ENCODE data around the gene ELAVL3. TPM values are rescaled to one million over a fixed set of nuclear protein-coding genes. Genes with fewer than 3 reads are reported as not detected.

ELAVL3 gene
- total and polyA plus RNA-seq, 2 of the 4 experiments (the other 2 are of a cell fraction) = not detected

GRCh38 chr19:11453468-11454341 lies 27.1 kb downstream of the ELAVL3 start:
- Histone ChIP-seq H2AFZ (replicated peaks; ENCODE audit: low read length, poor library complexity) (peak overlapping the region; percentile 19), H2AK5ac (ENCODE audit: low read depth, low read length) (no peak overlapping the region), H2BK20ac (ENCODE audit: low read depth, low read length) (no peak overlapping the region), H3K27ac (ENCODE audit: insufficient read depth, low read length) (no peak overlapping the region), H3K36me3 (ENCODE audit: control insufficient read depth, insufficient read depth, low read length) (peaks cover 12% of the 10 kb centered on the region), H2BK5ac (ENCODE audit: low read depth, low read length, poor library complexity, severe bottlenecking) (no peak overlapping the region), H4K91ac (ENCODE audit: insufficient read depth, low read depth, low read length) (no peak overlapping the region), H3K27me3 (ENCODE audit: control insufficient read depth, insufficient read depth, low read length) (no peaks in the 10 kb centered on the region; the same call in 1 of the 2 replicates), H4K20me1 (ENCODE audit: insufficient read depth, low read length) (no peaks in the 10 kb centered on the region), H3K4ac (ENCODE audit: low read depth, low read length) (no peak overlapping the region), H3K56ac (ENCODE audit: extremely low read depth, insufficient read depth, low read length) (no peak overlapping the region), H2BK15ac (ENCODE audit: low read depth, low read length) (no peak overlapping the region), H4K8ac (ENCODE audit: low read depth in 2 of 2, low read length in 2 of 2) (peak overlapping the region in 1 of 2 experiments; percentile 63; a peak in 1 of 4 replicates), H3K18ac (ENCODE audit: low read depth, low read length) (no peak overlapping the region), H3K14ac (replicated peaks; ENCODE audit: low read depth, low read length) (no peak overlapping the region), H2BK120ac (ENCODE audit: low read depth, low read length) (no peak overlapping the region), H3K9ac (ENCODE audit: low read depth, low read length) (no peak overlapping the region), H2AK9ac (replicated peaks; ENCODE audit: low read depth, low read length, poor library complexity) (no peak overlapping the region), H3K79me1 (ENCODE audit: low read depth in 1 of 2, low read length in 2 of 2) (no peaks in the 10 kb centered on the region), H3K9me1 (ENCODE audit: insufficient read depth, low read length) (no peaks in the 10 kb centered on the region), H3K9me3 (ENCODE audit: control insufficient read depth, insufficient read depth, low read length) (no peaks in the 10 kb centered on the region), H3K4me2 (ENCODE audit: low read depth, low read length) (no peak overlapping the region), H3K4me1 (ENCODE audit: control insufficient read depth, insufficient read depth, low read length) (no peaks in the 10 kb centered on the region; the same call in 1 of the 2 replicates), H3K4me3 (ENCODE audit: insufficient read depth, low read depth, low read length) (no peak overlapping the region), H4K5ac (ENCODE audit: low read depth, low read length) (no peak overlapping the region), H3K23ac (ENCODE audit: low read depth, low read length) (no peak overlapping the region)
- dilution Hi-C loops (cut with HindIII; ENCODE audit: low sequenced_read_pairs, unreplicated experiment) (no loop called here), in situ Hi-C loops (cut with MboI; ENCODE audit: low sequenced_read_pairs) (no loop called here), intact Hi-C loops (cut with micrococcal nuclease) (no loop called here)
- 92% methylated on average over 11 of the region's 27 CpGs; no CpG with 5 or more reads in 1 of the 2 experiments for WGBS, 2 experiments (ENCODE audit: extremely low coverage in 2 of 2, insufficient read length in 1 of 2)
- ATAC-seq (ENCODE audit: low read depth) (no peak), DNase-seq (no peak)
- ChIA-PET CTCF (interaction anchor here (0.6 kb wide), 1 partner anchor 345 kb away, joined by 3 read pairs; no protein-coding TSS in a partner anchor), POLR2A (ENCODE audit: unreplicated experiment) (no interaction called here)
- no TSS peak for BruUV-seq (replicated peaks)
- TF ChIP-seq MXI1 (IDR thresholded peaks at IDR 0.05; ENCODE audit: borderline replicate concordance, low read depth, low read length) (no peak), CTCF (conservative IDR thresholded peaks at IDR 0.05; ENCODE audit: low read depth, low read length) (peak; percentile 35), RAD21 (IDR thresholded peaks at IDR 0.05; ENCODE audit: low read length) (0 out of 2 replicates have a peak, but pooled peaks have one; percentile 7), CHD1 (IDR thresholded peaks at IDR 0.05; ENCODE audit: low read depth, low read length) (no peak), RCOR1 (IDR thresholded peaks at IDR 0.05; ENCODE audit: insufficient replicate concordance, low read length) (no peak), MAZ (IDR thresholded peaks at IDR 0.05; ENCODE audit: borderline replicate concordance, low read depth, low read length) (no peak), SMC3 (IDR thresholded peaks at IDR 0.05; ENCODE audit: low read depth, low read length) (0 out of 2 replicates have a peak, but pooled peaks have one; percentile 9), NFE2L2 (IDR thresholded peaks at IDR 0.05; ENCODE audit: low read depth, low read length) (no peak), ELK1 (IDR thresholded peaks at IDR 0.05; ENCODE audit: borderline replicate concordance, low read depth, low read length) (no peak), RFX5 (IDR thresholded peaks at IDR 0.05; ENCODE audit: low read depth, low read length) (no peak), POLR2A (IDR thresholded peaks at IDR 0.05; ENCODE audit: low read depth, low read length) (no peak)
